ENCODE results near the gene FNDC10. TPM values are rescaled to one million over a fixed set of nuclear protein-coding genes. Genes with fewer than 3 reads are reported as not detected.
"Not testable (repeated sequence)": the region's sequence is repeated elsewhere in the genome, so short reads cannot be mapped to it uniquely, and the experiment has no call there.

Gene FNDC10
- total and polyA plus RNA-seq, 2 experiments from 2014 or later, result 3.1 to 9.8 TPM

DNA sequence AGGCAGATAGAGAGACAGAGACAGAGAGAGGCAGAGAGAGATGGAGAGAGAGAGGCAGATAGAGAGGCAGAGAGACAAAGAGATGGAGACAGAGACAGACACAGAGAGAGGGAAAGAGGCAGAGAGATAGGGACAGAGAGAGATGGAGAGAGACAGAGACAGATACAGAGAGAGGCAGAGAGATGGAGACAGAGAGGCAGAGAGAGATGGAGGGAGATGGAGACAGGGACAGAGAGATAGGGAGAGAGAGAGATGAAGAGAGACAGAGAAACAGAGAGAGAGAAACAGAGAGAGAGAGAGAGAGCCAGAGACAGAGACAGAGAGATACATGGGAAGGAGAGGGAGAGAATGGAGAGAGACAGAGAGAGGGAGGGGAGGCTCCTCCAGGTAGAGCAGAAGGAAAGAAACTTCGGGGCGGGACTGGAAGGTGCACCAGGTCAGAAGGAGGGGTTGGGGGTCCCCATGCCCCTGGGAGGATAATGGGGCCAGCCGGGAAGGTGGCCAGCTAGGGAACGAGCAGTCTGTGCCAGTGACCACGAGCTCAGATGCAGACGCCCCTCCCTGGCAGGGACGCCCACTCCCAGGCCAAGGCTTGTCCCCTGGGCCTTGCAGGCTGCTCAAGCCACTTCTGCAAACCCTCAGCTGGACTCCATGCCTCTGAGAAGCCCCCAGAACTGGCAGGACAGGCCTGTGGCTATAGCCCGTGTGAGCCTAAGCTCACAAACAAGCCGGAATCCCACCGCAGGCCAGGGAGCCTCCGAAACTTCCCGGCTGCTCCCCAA lies 3.3 kb downstream of the FNDC10 start:
- Histone ChIP-seq H3K9ac (no peak overlapping the region), H3K79me2 (ENCODE audit: insufficient read depth) (no peaks in the 10 kb centered on the region), H2AFZ (no peak overlapping the region), H3K27me3 (replicated peaks; ENCODE audit: insufficient read depth) (peaks cover 12% of the 10 kb centered on the region; the same call in 1 of the 2 replicates), H3K4me1 (ENCODE audit: insufficient read depth) (no peaks in the 10 kb centered on the region), H3K4me2 (ENCODE audit: unreplicated experiment) (no peak overlapping the region), H3K4me3 (no peak overlapping the region), H3F3A (ENCODE audit: insufficient read depth) (no peaks in the 10 kb centered on the region), H3K9me3 (ENCODE audit: low read depth) (no peaks in the 10 kb centered on the region), H3K36me3 (ENCODE audit: low read depth) (no peaks in the 10 kb centered on the region), H3K27ac (no peak overlapping the region), H4K20me1 (ENCODE audit: insufficient read depth) (no peaks in the 10 kb centered on the region), H3K9me2 (ENCODE audit: insufficient read depth) (no peaks in the 10 kb centered on the region)
- 36 to 37% methylated on average over 11 to 12 of the region's 12 CpGs for whole genome bisulfite sequencing, 2 experiments (ENCODE audit: low coverage in 1 of 2, low lambda C conversion rate in 2 of 2, missing lambda C conversion rate in 2 of 2)
- no peak for TF ChIP-seq EZH2 (IDR thresholded peaks at IDR 0.05; ENCODE audit: insufficient read depth, poor library complexity, severe bottlenecking)
- TF ChIP-seq EZH2phosphoT487 (IDR thresholded peaks at IDR 0.05; ENCODE audit: insufficient read depth, low read depth), result no peak
- in situ Hi-C loops (cut with MboI), result no loop called here
- DNase-seq, result no peak

DNA sequence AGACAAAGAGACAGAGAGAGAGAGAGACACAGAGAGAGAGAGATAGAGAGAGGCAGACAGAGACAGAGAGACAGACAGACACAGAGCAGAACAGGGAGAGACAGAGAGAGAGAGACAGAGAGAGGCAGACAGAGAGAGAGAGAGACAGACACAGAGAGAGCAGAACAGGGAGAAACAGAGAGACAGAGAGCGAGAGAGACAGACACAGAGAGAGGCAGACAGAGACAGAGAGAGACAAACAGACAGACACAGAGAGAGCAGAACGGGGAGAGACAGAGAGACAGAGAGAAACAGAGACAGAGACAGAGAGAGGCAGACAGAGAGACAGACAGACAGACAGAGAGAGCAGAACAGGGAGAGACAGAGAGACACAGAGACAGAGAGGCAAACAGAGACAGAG lies 4.6 kb downstream of the FNDC10 start:
- H3K4me3 ChIP-seq; H3K9me2 ChIP-seq (ENCODE audit: insufficient read depth); DNase-seq; H2AFZ ChIP-seq; H3K9ac ChIP-seq; H4K20me1 ChIP-seq (ENCODE audit: insufficient read depth); H3K9me3 ChIP-seq (ENCODE audit: low read depth); in situ Hi-C loops (cut with MboI); H3K36me3 ChIP-seq (ENCODE audit: low read depth); H3F3A ChIP-seq (ENCODE audit: insufficient read depth); H3K27ac ChIP-seq; H3K4me2 ChIP-seq (ENCODE audit: unreplicated experiment); H3K79me2 ChIP-seq (ENCODE audit: insufficient read depth); H3K4me1 ChIP-seq (ENCODE audit: insufficient read depth): not testable (repeated sequence)
- peaks cover 12% of the 10 kb centered on the region; the same call in 1 of the 2 replicates for H3K27me3 ChIP-seq (replicated peaks; ENCODE audit: insufficient read depth)
- WGBS, 2 experiments (ENCODE audit: low coverage in 1 of 2, low lambda C conversion rate in 2 of 2, missing lambda C conversion rate in 2 of 2), result 69% methylated on average over 2 of the region's 2 CpGs; no CpG with 5 or more reads in 1 of the 2 experiments

DNA sequence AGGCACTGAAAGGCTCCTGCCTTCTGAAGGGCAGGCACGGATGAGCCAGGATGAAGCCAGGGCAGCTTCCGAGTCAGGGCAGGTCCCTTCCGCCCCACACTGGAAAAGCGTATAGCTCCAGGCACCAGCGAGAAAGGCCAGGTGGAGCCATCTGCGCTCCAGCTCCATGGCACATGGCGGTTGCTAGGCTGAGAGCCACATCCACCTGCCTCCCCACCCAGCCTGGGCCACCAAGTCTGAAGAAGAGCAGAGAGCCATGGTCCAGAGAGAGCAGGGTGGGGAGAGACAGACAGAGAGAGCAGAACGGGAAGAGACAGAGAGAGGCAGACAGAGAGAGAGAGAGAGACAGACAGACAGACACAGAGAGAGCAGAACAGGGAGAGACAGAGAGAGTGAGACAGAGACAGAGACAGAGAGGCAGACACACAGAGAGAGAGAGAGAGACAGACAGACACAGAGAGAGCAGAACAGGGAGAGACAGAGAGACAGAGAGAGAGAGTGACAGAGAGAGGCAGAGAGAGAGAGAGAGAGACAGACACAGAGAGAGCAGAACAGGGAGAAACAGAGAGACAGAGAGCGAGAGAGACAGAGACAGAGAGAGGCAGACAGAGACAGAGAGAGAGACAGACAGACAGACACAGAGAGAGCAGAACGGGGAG lies 5.2 kb downstream of the FNDC10 start:
- Histone ChIP-seq H3K36me3 (ENCODE audit: low read depth) (no peaks in the 10 kb centered on the region), H3K4me3 (no peak overlapping the region), H4K20me1 (ENCODE audit: insufficient read depth) (no peaks in the 10 kb centered on the region), H3K4me2 (ENCODE audit: unreplicated experiment) (no peak overlapping the region), H3K27ac (no peak overlapping the region), H3F3A (ENCODE audit: insufficient read depth) (no peaks in the 10 kb centered on the region), H3K9me2 (ENCODE audit: insufficient read depth) (no peaks in the 10 kb centered on the region), H3K79me2 (ENCODE audit: insufficient read depth) (no peaks in the 10 kb centered on the region), H3K4me1 (ENCODE audit: insufficient read depth) (no peaks in the 10 kb centered on the region), H3K9ac (no peak overlapping the region), H2AFZ (no peak overlapping the region), H3K27me3 (replicated peaks; ENCODE audit: insufficient read depth) (peaks cover 12% of the 10 kb centered on the region; the same call in 1 of the 2 replicates), H3K9me3 (ENCODE audit: low read depth) (no peaks in the 10 kb centered on the region)
- TF ChIP-seq EZH2 (IDR thresholded peaks at IDR 0.05; ENCODE audit: insufficient read depth, poor library complexity, severe bottlenecking), result no peak
- TF ChIP-seq EZH2phosphoT487 (IDR thresholded peaks at IDR 0.05; ENCODE audit: insufficient read depth, low read depth), result no peak
- no peak for DNase-seq
- in situ Hi-C loops (cut with MboI), result no loop called here
- WGBS, 2 experiments (ENCODE audit: low coverage in 1 of 2, low lambda C conversion rate in 2 of 2, missing lambda C conversion rate in 2 of 2), result 61 to 67% methylated on average over 8 to 10 of the region's 10 CpGs

DNA sequence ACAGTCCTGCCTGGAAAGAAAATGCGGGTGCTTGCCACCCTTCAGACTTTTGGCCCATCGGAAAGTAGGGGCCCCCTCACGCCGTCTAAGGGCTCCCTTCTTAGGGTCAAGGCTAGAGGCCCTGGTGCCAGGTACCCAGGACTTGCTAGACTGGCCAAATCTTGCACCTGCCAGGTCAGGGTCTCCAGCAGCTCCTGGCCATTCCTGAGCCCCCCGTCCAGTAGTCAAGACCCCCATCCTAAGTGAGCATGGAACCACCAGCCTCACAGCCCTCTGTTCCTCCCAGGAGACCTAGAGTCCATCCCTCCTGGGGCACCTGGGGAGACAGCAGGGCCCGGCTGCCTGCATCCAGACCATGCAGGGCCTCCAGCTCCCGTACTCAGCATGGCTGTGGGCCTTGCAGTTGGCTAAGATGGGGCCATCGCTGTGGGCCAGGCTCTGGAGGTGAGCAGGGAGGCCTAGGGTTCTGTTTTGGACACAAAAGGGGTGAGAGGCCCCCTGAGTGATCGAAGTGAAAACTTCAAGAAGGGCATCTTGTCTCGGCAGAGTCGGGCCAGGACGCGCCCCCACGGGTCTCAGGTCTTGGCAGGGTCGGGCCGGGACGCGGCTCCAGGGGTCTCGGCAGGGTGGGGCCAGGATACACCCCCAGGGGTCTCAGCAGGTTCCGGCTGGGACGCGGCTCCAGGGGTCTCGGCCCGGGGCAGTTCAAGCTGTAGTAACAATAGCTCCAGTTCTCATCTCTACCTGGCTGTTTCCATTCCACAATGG lies 5.9 kb downstream of the FNDC10 start:
- WGBS, 2 experiments (ENCODE audit: low coverage in 1 of 2, low lambda C conversion rate in 2 of 2, missing lambda C conversion rate in 2 of 2), result 83 to 88% methylated on average over 23 to 24 of the region's 24 CpGs

More for the DNA sequence above, 5.9 kb downstream of the FNDC10 start:
- no peak overlapping the region for H3K4me3 ChIP-seq
- H3K27me3 ChIP-seq (replicated peaks; ENCODE audit: insufficient read depth), result peaks cover 12% of the 10 kb centered on the region; the same call in 1 of the 2 replicates
- no peaks in the 10 kb centered on the region for H3K9me2 ChIP-seq (ENCODE audit: insufficient read depth)
- in situ Hi-C loops (cut with MboI), result no loop called here
- H4K20me1 ChIP-seq (ENCODE audit: insufficient read depth), result no peaks in the 10 kb centered on the region
- no peak overlapping the region for H3K9ac ChIP-seq
- TF ChIP-seq EZH2 (IDR thresholded peaks at IDR 0.05; ENCODE audit: insufficient read depth, poor library complexity, severe bottlenecking), result no peak
- no peak for TF ChIP-seq EZH2phosphoT487 (IDR thresholded peaks at IDR 0.05; ENCODE audit: insufficient read depth, low read depth)
- H3K27ac ChIP-seq, result no peak overlapping the region
- no peaks in the 10 kb centered on the region for H3K9me3 ChIP-seq (ENCODE audit: low read depth)
- H3F3A ChIP-seq (ENCODE audit: insufficient read depth), result no peaks in the 10 kb centered on the region
- no peak for DNase-seq
- no peak overlapping the region for H2AFZ ChIP-seq
- no peak overlapping the region for H3K4me2 ChIP-seq (ENCODE audit: unreplicated experiment)
- no peaks in the 10 kb centered on the region for H3K79me2 ChIP-seq (ENCODE audit: insufficient read depth)
- H3K36me3 ChIP-seq (ENCODE audit: low read depth), result no peaks in the 10 kb centered on the region
- H3K4me1 ChIP-seq (ENCODE audit: insufficient read depth), result no peaks in the 10 kb centered on the region

All from GM23248 (cell line).